Measurements from ENCODE around the gene CLEC2A.

GRCh38 chr12:9902539-9903228 is 29.5 kb downstream of the CLEC2A start:
- TF ChIP-seq CTCF (IDR thresholded peaks at IDR 0.05) (no peak), POLR2A (IDR thresholded peaks at IDR 0.05) (no peak)

Data from heart left ventricle (tissue), 13 donors.